Transverse colon (tissue), 4 donors: ENCODE measurements around the gene MTFR2. TPM values are rescaled to one million over a fixed set of nuclear protein-coding genes. Genes with fewer than 3 reads are reported as not detected.

Experiments used
- DNase-seq: peaks from one replicate; pipeline ENCODE4 v3.0.0-alpha.2; 2019
- H3K27ac ChIP-seq, 4 donors: fragments of 200-600 bp; sonication (generic); 2 replicates each; pipeline ENCODE4 v1.5.1; 2016 to 2018; ENCODE audit warnings: inconsistent platforms in 4 of 4
- H3K27me3 ChIP-seq: fragments of 200-600 bp; sonication (generic); 2 replicates; pipeline ENCODE4 v1.5.1; 2017; ENCODE audit warnings: inconsistent platforms
- H3K36me3 ChIP-seq, 4 donors: fragments of 200-600 bp; sonication (generic); 2 replicates each; pipeline ENCODE4 v1.5.1; 2017 to 2019; ENCODE audit warnings: inconsistent platforms in 4 of 4
- H3K4me1 ChIP-seq, 4 donors: fragments of 200-600 bp; sonication (generic); 2 replicates each; pipeline ENCODE4 v1.5.1; 2017 to 2020; ENCODE audit warnings: inconsistent platforms in 4 of 4
- H3K4me3 ChIP-seq, 4 donors: fragments of 200-600 bp; sonication (generic); 1 replicate in 1 of 4; 2 replicates in 3 of 4; pipeline versions ENCODE4 v1.5.1 to v1.6.1; 2017 to 2019; ENCODE audit warnings: inconsistent platforms in 4 of 4
- H3K9me3 ChIP-seq, 2 donors: fragments of 200-600 bp; sonication (generic); 2 replicates each; pipeline ENCODE4 v1.5.1; 2017 to 2019; ENCODE audit warnings: inconsistent platforms in 2 of 2
- CTCF ChIP-seq, 5 experiments: fragments of 200-600 bp in 3 of 5; fragments of 450-650 bp in 2 of 5; sonication (generic) in 3 of 5; IDR thresholded peaks; 1 replicate in 2 of 5; 2 replicates in 3 of 5; pipeline ENCODE4 v1.5.1; 2016 to 2017; ENCODE audit warnings: antibody characterized with exemption in 5 of 5, inconsistent platforms in 3 of 5, mild to moderate bottlenecking in 2 of 5, moderate library complexity in 1 of 5
- EP300 ChIP-seq: sonication (generic); formaldehyde crosslinking; IDR thresholded peaks from one replicate; pipeline ENCODE4 v1.6.1; 2017; ENCODE audit warnings: antibody characterized with exemption, low read depth
- POLR2A ChIP-seq: fragments of 450-650 bp; IDR thresholded peaks from one replicate; pipeline ENCODE4 v1.6.1; 2016; ENCODE audit warnings: antibody characterized with exemption, mild to moderate bottlenecking, moderate library complexity
- POLR2AphosphoS5 ChIP-seq, 3 donors: sonication (generic); formaldehyde crosslinking; IDR thresholded peaks; one replicate each; pipeline ENCODE4 v1.6.1; 2016; ENCODE audit warnings: antibody characterized with exemption in 3 of 3
- WGBS, 2 donors: methylation state at CpG; one replicate each; pipeline ENCODE4 v1.1.5; 2018; ENCODE audit warnings: low coverage in 1 of 2; 5-methylcytosine and 5-hydroxymethylcytosine counted together
- in situ Hi-C, 4 donors: fragments of 200-750 bp; cut with MboI; loops; one replicate each; pipeline versions ENCODE4 v1.15.0 to v1.15.1; 2017; ENCODE audit warnings: low sequenced_read_pairs in 3 of 4, low pct_ligation_motif_present in 1 of 4, low pct_unique_long_range_greater_than_20kb in 1 of 4
- intact Hi-C: fragments of 100-400 bp; cut with DNase I; formaldehyde crosslinking; loops from one replicate; pipeline ENCODE4 v1.15.1; 2023; ENCODE audit warnings: low total_unique reads
- total RNA-seq, 4 donors: library from RNA; depleted of rRNA; stranded (reverse); fragments of >200 nt; gene quantifications; one replicate each; pipeline ENCODE4 v1.1.0, GENCODE V29; 2016

The MTFR2 gene
- total RNA-seq, 4 donors from 2014 or later: 0.68 to 5.8 (median 1.4) TPM; not detected in 1

- in situ Hi-C loops (loop anchor here in 1 of 4 donors (25.0 kb wide), 1 partner anchor 672 kb away; no protein-coding TSS in a partner anchor), intact Hi-C loops (loop anchor here (5.0 kb wide), 1 partner anchor 547 kb away; no protein-coding TSS in a partner anchor)
- 89 to 100% methylated on average over 1 to 2 of the region's 2 CpGs for WGBS, 2 donors
Observed at GRCh38 chr6:136209496-136209895, 40.6 kb downstream of the MTFR2 start.

GRCh38 chr6:136208783-136209182, 41.3 kb downstream of the MTFR2 start:
- H3K27me3 ChIP-seq: no peaks in the 10 kb centered on the region
- no peaks in the 10 kb centered on the region for H3K4me1 ChIP-seq
- H3K9me3 ChIP-seq: no peaks in the 10 kb centered on the region
- no peak for TF ChIP-seq EP300
- TF ChIP-seq POLR2A: no peak
- TF ChIP-seq POLR2AphosphoS5 (IDR thresholded peaks at IDR 0.05): no peak
- no peak for TF ChIP-seq CTCF (IDR thresholded peaks at IDR 0.05)
- 92 to 93% methylated on average over 4 of the region's 4 CpGs for WGBS, 2 donors
- no peak for DNase-seq
- H3K4me3 ChIP-seq: no peak overlapping the region
- intact Hi-C loops: loop anchor here (5.0 kb wide), 1 partner anchor 546 kb away; no protein-coding TSS in a partner anchor
- in situ Hi-C loops: loop anchor here in 1 of 4 donors (25.0 kb wide), 1 partner anchor 671 kb away; no protein-coding TSS in a partner anchor
- no peak overlapping the region for H3K27ac ChIP-seq
- H3K36me3 ChIP-seq: no peaks in the 10 kb centered on the region

More at GRCh38 chr6:136209496-136209895, 40.6 kb downstream of the MTFR2 start:
- Histone ChIP-seq H3K27me3 (no peaks in the 10 kb centered on the region), H3K4me3 (no peak overlapping the region), H3K27ac (no peak overlapping the region), H3K9me3 (no peaks in the 10 kb centered on the region), H3K36me3 (no peaks in the 10 kb centered on the region), H3K4me1 (no peaks in the 10 kb centered on the region)
- TF ChIP-seq POLR2AphosphoS5 (IDR thresholded peaks at IDR 0.05): no peak
- DNase-seq: no peak

- intact Hi-C loops: no loop called here
- Histone ChIP-seq H3K9me3 (no peaks in the 10 kb centered on the region), H3K36me3 (no peaks in the 10 kb centered on the region), H3K4me1 (no peaks in the 10 kb centered on the region), H3K27ac (no peak overlapping the region), H3K4me3 (no peak overlapping the region), H3K27me3 (no peaks in the 10 kb centered on the region)
- WGBS, 2 donors: 50 to 56% methylated on average over 2 to 5 of the region's 5 CpGs
- DNase-seq: no peak
- TF ChIP-seq POLR2AphosphoS5 (IDR thresholded peaks at IDR 0.05): no peak
- no peak for TF ChIP-seq POLR2A
- no peak for TF ChIP-seq EP300
- no peak for TF ChIP-seq CTCF (IDR thresholded peaks at IDR 0.05)
- in situ Hi-C loops: loop anchor here in 1 of 4 donors (25.0 kb wide), 1 partner anchor 664 kb away; no protein-coding TSS in a partner anchor
Observed at GRCh38 chr6:136201732-136202131, 48.4 kb downstream of the MTFR2 start.

GRCh38 chr6:136192902-136193301, 57.2 kb downstream of the MTFR2 start:
- intact Hi-C loops (no loop called here), in situ Hi-C loops (no loop called here)
- TF ChIP-seq POLR2AphosphoS5 (IDR thresholded peaks at IDR 0.05) (no peak), EP300 (no peak), CTCF (IDR thresholded peaks at IDR 0.05) (no peak), POLR2A (no peak)
- peaks cover 0 to 4% (median 0%) of the 10 kb centered on the region in 4 donors for H3K4me1 ChIP-seq
- no peaks in the 10 kb centered on the region for H3K27me3 ChIP-seq
- no peaks in the 10 kb centered on the region for H3K36me3 ChIP-seq
- H3K4me3 ChIP-seq: no peak overlapping the region
- no peak overlapping the region for H3K27ac ChIP-seq
- WGBS, 2 donors: 71 to 95% methylated on average over 6 of the region's 6 CpGs
- H3K9me3 ChIP-seq: no peaks in the 10 kb centered on the region
- no peak for DNase-seq
